HG02610 (cell line): ENCODE measurements around the gene HELLS.
"Not testable (repeated sequence)": the region's sequence is repeated elsewhere in the genome, so short reads cannot be mapped to it uniquely, and the experiment has no call there.

Experiments used
- ATAC-seq: cut with Tn5 transposase; IDR thresholded peaks from one replicate; pipeline ENCODE4 v1.9.1; 2021; ENCODE audit warnings: mild to moderate bottlenecking, moderate library complexity; ENCODE audit not compliant: unreplicated experiment

Gene HELLS

GRCh38 chr10:94607111-94607510, 61.5 kb downstream of the HELLS start:
- ATAC-seq, result peak; percentile 92

GRCh38 chr10:94608559-94608958, 63.0 kb downstream of the HELLS start:
- no peak for ATAC-seq

DNA sequence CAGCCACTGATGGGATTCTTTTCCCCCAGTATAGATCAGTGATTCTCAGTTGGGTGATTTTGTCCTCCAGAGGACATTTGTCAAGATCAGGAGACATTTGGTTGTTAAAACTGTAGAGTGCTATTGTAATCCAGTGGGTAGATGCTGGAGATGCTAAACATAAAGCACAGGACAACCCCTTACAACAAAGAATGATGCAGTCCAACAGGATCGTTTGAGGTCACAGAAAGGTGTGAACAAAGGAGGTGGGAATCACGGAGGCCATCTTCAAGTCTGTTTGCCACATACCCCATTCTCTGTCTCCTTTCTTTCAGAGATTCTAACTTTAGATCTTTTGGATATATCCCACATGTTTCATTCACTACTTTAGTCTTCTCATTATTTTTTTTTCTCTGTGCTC, 69.0 kb downstream of the HELLS start:
- no peak for ATAC-seq

DNA sequence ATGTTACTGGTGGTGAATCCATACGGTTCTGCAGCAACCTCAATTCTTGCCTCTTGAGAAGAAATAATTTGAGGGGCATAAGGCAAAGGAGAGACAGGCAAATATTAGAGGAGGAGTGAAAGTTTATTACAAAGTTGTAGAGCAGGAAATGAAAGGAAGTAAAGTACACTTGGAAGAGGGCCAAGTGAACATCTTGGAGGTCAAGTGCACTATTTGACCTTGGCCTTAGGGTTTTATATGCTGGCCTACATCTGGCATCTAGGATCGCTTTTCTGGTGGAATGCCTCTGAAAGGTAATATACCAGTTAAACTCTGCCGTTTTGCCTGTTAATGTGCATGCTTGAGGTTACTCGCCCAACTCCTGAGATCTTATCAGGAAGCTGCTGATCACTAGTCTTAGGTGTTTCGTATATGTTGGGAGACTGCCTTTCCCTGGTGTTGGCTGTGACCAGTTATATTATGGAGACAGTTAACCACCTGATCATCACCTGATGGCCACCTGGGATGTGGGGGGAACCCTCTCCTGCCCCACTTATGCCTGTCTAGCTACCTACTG, 71.9 kb downstream of the HELLS start:
- ATAC-seq, result no peak

DNA sequence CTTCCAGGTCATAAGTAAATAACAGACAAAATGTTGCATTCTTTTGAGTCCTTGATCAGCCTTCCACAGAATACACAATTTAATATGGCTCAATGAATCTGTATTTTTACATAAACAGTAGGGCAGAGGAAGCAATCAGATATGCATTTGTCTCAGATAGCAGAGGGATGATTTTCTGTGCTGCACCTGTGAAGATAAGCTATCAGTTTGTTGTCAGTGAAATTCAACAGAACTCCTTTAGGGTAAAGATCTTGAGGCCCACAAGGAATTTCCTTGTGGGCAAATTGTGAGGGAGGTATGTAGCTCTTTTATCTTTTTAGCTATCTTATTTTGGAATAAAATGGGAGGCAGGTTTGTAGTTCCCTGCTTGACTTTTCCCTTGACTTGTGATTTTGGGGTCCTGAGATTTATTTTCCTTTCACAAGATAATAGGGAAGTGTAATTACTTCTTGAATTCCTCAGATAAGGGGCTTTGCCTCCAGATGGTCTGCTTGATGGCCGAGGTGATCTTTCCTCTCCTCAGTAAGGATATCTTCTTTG, 77.1 kb downstream of the HELLS start:
- no peak for ATAC-seq

GRCh38 chr10:94623572-94623971, 78.0 kb downstream of the HELLS start:
- ATAC-seq, result no peak

DNA sequence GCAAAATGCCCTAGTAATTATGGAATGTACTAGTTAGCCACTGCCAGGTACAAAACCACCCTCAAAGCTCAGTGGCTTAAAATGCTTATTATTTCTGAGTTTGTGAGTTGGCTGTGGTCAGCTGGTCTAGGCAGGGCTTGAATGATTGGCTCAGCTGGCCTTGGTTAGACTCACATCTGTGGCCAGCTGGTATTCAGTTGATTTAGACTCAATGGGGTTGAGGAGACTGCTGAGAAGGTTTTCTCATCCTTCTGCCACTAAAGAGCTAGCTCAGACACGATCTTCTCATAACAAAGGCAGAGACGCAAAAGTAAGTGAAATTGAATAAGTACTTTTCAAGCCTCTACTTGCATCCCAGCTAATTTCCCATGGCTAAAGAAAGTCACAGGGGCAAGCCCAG, 80.9 kb downstream of the HELLS start:
- ATAC-seq, result no peak

- no peak for ATAC-seq
Observed at GRCh38 chr10:94627511-94627910, 81.9 kb downstream of the HELLS start.

GRCh38 chr10:94630017-94630688, 84.6 kb downstream of the HELLS start:
- no peak for ATAC-seq

GRCh38 chr10:94631077-94631875, 85.7 kb downstream of the HELLS start:
- no peak for ATAC-seq

- ATAC-seq, result no peak
Observed at GRCh38 chr10:94632954-94633353, 87.4 kb downstream of the HELLS start.

- not testable (repeated sequence) for ATAC-seq
Observed at GRCh38 chr10:94638097-94638496, 92.5 kb downstream of the HELLS start.

DNA sequence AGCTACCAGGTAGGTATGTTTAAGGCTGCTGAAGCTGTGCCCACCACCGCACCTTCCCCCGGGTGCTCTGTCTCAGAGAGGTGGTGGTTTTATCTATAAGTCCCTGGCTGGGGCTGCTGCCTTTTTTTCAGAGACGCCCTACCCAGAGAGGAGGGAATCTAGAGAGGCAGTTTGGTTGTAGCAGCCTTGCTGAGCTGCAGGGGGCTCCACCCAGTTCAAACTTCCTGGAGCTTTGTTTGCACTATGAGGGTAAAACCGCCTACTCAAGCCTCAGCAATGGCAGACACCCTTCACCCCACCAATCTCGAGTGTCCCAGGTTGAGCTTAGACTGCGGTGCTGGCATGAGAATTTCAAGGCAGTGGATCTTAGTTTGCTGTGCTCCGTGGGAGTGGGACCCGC, 94.3 kb downstream of the HELLS start:
- no peak for ATAC-seq

DNA sequence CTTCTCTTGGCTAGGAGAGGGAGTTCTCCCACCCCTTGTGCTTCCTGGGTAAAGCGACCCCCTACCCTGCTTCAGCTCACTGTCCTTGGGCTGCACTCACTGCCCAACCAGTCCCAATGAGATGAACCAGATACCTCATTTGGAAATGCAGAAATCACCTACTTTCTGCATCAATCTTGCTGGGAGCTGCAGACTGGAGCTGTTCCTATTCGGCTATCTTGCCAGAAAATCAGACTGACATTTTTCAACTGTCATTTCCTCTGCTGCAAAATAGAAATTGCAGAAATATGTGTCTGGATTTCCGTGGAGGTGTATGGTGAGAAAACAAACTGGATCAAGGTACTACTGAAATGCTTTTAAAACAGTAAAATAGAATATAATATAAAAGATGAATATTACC, 95.0 kb downstream of the HELLS start:
- no peak for ATAC-seq

DNA sequence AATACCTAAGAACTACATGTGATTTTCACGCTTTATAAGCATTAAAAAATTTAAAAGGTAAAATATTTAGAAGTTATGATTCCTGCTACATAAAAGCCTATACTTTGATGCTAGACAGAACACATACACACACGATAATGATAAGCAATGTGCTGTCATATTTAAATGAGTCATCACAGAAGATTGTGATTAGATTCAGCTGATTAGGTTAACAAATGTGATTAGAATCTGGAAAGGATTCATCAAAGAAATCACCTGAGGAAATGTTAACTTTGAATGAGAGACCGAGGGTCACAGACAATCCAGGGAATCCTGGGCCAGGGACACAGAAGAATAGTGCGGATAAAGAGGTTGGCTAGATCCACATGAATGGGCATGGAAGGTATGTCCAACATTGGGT, 95.9 kb downstream of the HELLS start:
- ATAC-seq, result no peak

GRCh38 chr10:94644352-94644751, 98.8 kb downstream of the HELLS start:
- no peak for ATAC-seq

DNA sequence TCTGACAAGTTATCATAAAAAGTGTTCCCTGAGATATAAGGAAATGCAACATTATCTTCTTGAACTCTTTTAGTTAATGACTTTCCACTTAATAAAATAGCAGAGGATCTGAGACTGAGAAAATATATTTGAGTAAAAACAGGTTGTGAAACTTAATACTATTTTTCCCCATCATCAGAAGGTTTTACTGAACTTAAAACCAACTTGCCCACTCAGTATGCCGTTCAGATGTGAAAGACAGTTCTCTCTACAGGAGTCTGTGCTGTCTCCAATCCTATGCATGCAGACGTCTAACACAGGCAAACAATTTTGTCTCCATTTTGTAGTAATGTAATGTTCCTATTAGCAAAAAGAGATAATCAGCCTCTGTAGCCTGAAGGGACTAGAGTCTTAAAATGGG, 99.7 kb downstream of the HELLS start:
- ATAC-seq, result no peak
